HEK293 (cell line): ENCODE data around the gene CUL9.

Source experiments
- ELK4 ChIP-seq: IDR thresholded peaks from 2 replicates; pipeline ENCODE4 v1.6.1; 2011; ENCODE audit warnings: mild to moderate bottlenecking, low read depth, low read length, borderline replicate concordance
- GLI4 ChIP-seq: fragments of 450-650 bp; formaldehyde crosslinking; IDR thresholded peaks from 2 replicates; pipeline ENCODE4 v1.5.1; 2016; ENCODE audit warnings: missing biosample characterization, missing genetic modification characterization
- HOXC10 ChIP-seq: sonication (generic); formaldehyde crosslinking; IDR thresholded peaks from 2 replicates; pipeline ENCODE4 v1.8.1; 2023; ENCODE audit warnings: mild to moderate bottlenecking, missing genetic modification reagents
- PRDM1 ChIP-seq: fragments of 450-650 bp; formaldehyde crosslinking; IDR thresholded peaks from 2 replicates; pipeline ENCODE4; 2016; ENCODE audit warnings: missing biosample characterization, missing genetic modification characterization
- RBAK ChIP-seq: fragments of 450-650 bp; formaldehyde crosslinking; IDR thresholded peaks from 2 replicates; pipeline ENCODE4 v1.5.1; 2016; ENCODE audit warnings: missing biosample characterization, missing genetic modification characterization
- TRIM28 ChIP-seq: IDR thresholded peaks from 2 replicates; pipeline ENCODE4 v1.6.1; 2011; ENCODE audit warnings: low read length, control low read depth, borderline replicate concordance
- ZBTB26 ChIP-seq: fragments of 450-650 bp; formaldehyde crosslinking; optimal IDR thresholded peaks from 2 replicates; pipeline ENCODE3; 2016; ENCODE audit warnings: missing biosample characterization, mild to moderate bottlenecking, missing genetic modification characterization
- ZNF132 ChIP-seq: fragments of 450-650 bp; formaldehyde crosslinking; IDR thresholded peaks from 2 replicates; pipeline ENCODE4 v1.5.1; 2017; ENCODE audit warnings: missing biosample characterization, missing genetic modification characterization, borderline replicate concordance
- ZNF174 ChIP-seq: fragments of 450-650 bp; formaldehyde crosslinking; IDR thresholded peaks from 2 replicates; pipeline ENCODE4 v1.5.0; 2017; ENCODE audit warnings: missing biosample characterization, mild to moderate bottlenecking, missing genetic modification characterization
- ZNF221 ChIP-seq: fragments of 450-650 bp; formaldehyde crosslinking; IDR thresholded peaks from 2 replicates; pipeline ENCODE4 v1.5.1; 2017; ENCODE audit warnings: missing biosample characterization, missing genetic modification characterization, borderline replicate concordance
- ZNF341 ChIP-seq: fragments of 450-650 bp; formaldehyde crosslinking; IDR thresholded peaks from 2 replicates; pipeline ENCODE4; 2016; ENCODE audit warnings: low read depth, missing biosample characterization, missing genetic modification characterization
- ZNF404 ChIP-seq: fragments of 450-650 bp; formaldehyde crosslinking; IDR thresholded peaks from 2 replicates; pipeline ENCODE4 v1.5.1; 2017; ENCODE audit warnings: missing biosample characterization, missing genetic modification characterization
- ZNF513 ChIP-seq: fragments of 450-650 bp; IDR thresholded peaks from 2 replicates; pipeline ENCODE4 v1.5.1; 2018; ENCODE audit warnings: missing biosample characterization, missing genetic modification characterization
- ZNF549 ChIP-seq: fragments of 450-650 bp; IDR thresholded peaks from 2 replicates; pipeline ENCODE4 v1.5.1; 2018; ENCODE audit warnings: missing biosample characterization, missing genetic modification characterization, mild to moderate bottlenecking, inconsistent platforms, moderate library complexity
- ZNF596 ChIP-seq: fragments of 450-650 bp; IDR thresholded peaks from 2 replicates; pipeline ENCODE4 v1.5.0; 2018; ENCODE audit warnings: missing biosample characterization, mild to moderate bottlenecking, missing genetic modification characterization, moderate library complexity
- ZNF654 ChIP-seq: fragments of 450-650 bp; formaldehyde crosslinking; IDR thresholded peaks from 2 replicates; pipeline ENCODE4 v1.5.1; 2016; ENCODE audit warnings: low read depth, missing biosample characterization, missing genetic modification characterization
- ZNF707 ChIP-seq: fragments of 450-650 bp; formaldehyde crosslinking; IDR thresholded peaks from 2 replicates; pipeline ENCODE4 v1.5.1; 2016; ENCODE audit warnings: missing biosample characterization, missing genetic modification characterization
- ZSCAN5A ChIP-seq: fragments of 450-650 bp; formaldehyde crosslinking; IDR thresholded peaks from 2 replicates; pipeline ENCODE4 v1.5.1; 2016; ENCODE audit warnings: missing biosample characterization, missing genetic modification characterization
- TF ChIP-seq, protein P1 (sequence below): sonication (generic); formaldehyde crosslinking; IDR thresholded peaks from 2 replicates; pipeline ENCODE4 v1.8.1; 2022; ENCODE audit warnings: mild to moderate bottlenecking, moderate library complexity, missing genetic modification reagents
- TF ChIP-seq, protein P2 (sequence below): fragments of 450-650 bp; formaldehyde crosslinking; IDR thresholded peaks from 2 replicates; pipeline ENCODE4 v1.5.0; 2017; ENCODE audit warnings: missing biosample characterization, missing genetic modification characterization, borderline replicate concordance
- TF ChIP-seq, protein P3 (sequence below): fragments of 450-650 bp; formaldehyde crosslinking; IDR thresholded peaks from 2 replicates; pipeline ENCODE4 v1.5.1; 2017; ENCODE audit warnings: missing biosample characterization, missing genetic modification characterization
- TF ChIP-seq, protein P4 (sequence below): fragments of 450-650 bp; formaldehyde crosslinking; conservative IDR thresholded peaks from 2 replicates; pipeline ENCODE4 v1.5.1; 2016; ENCODE audit warnings: low read depth, missing biosample characterization, missing genetic modification characterization

CUL9 gene

DNA sequence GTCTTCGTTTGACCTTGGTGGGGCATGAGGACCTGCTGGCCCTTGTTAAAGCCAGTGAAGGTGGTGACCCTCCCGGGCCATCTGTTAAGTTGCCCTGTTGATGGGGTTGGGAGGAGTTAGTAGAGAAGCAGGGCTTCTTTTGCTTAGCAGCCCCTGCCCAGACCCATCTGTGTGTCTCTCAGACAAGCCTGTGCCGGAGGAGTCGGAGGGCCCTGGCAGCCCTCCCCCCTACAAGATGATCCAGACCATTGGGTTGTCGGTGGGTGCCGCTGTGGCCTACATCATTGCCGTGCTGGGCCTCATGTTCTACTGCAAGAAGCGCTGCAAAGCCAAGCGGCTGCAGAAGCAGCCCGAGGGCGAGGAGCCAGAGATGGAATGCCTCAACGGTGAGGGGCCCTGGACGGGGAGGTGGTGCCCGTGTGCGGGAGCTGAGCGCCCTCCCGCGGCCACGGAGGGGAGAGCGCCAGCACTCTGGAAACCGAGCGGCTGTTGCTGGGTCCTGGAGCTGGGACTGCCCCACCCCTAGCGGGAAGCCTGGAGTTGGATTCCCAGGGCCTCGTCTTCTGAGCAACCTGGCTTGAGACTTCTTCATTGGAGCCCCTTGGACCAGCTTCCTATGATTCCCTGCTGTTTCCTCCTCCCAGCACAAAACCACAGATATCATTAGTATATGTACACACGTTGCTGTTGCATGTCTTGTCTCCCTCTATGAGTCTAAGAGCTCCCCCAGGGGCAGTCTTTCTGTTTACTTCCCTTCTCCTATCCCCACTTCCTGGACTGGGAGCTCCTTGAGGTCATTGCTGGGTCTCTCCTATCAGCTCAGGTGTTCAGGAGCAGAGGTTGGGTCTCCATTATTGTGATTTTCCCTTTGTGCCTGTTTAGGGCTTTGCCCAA, 38.5 kb upstream of the CUL9 start (continued):
- TF ChIP-seq ZNF404 (tag by site-specific recombination) (no peak), PRDM1 (no peak), ZNF221 (tag by site-specific recombination) (no peak), ZNF654 (tag by site-specific recombination) (peak; percentile 88), ZBTB26 (peak; percentile 28), ZNF513 (tag by site-specific recombination) (no peak), ELK4 (no peak), ZNF174 (tag by site-specific recombination) (no peak), ZSCAN5A (tag by site-specific recombination) (no peak), GLI4 (tag by site-specific recombination) (no peak), ZNF549 (tag by site-specific recombination) (no peak), ZNF341 (tag by site-specific recombination) (peak; percentile 84), TRIM28 (no peak), HOXC10 (no peak), ZNF596 (tag by site-specific recombination) (no peak), ZNF132 (tag by site-specific recombination) (no peak), RBAK (tag by site-specific recombination) (no peak), ZNF707 (tag by site-specific recombination) (no peak)
- TF ChIP-seq, protein P1, sequence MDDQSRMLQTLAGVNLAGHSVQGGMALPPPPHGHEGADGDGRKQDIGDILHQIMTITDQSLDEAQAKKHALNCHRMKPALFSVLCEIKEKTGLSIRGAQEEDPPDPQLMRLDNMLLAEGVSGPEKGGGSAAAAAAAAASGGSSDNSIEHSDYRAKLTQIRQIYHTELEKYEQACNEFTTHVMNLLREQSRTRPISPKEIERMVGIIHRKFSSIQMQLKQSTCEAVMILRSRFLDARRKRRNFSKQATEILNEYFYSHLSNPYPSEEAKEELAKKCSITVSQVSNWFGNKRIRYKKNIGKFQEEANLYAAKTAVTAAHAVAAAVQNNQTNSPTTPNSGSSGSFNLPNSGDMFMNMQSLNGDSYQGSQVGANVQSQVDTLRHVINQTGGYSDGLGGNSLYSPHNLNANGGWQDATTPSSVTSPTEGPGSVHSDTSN (CRISPR knock-in tag) = no peak
- TF ChIP-seq, protein P2, sequence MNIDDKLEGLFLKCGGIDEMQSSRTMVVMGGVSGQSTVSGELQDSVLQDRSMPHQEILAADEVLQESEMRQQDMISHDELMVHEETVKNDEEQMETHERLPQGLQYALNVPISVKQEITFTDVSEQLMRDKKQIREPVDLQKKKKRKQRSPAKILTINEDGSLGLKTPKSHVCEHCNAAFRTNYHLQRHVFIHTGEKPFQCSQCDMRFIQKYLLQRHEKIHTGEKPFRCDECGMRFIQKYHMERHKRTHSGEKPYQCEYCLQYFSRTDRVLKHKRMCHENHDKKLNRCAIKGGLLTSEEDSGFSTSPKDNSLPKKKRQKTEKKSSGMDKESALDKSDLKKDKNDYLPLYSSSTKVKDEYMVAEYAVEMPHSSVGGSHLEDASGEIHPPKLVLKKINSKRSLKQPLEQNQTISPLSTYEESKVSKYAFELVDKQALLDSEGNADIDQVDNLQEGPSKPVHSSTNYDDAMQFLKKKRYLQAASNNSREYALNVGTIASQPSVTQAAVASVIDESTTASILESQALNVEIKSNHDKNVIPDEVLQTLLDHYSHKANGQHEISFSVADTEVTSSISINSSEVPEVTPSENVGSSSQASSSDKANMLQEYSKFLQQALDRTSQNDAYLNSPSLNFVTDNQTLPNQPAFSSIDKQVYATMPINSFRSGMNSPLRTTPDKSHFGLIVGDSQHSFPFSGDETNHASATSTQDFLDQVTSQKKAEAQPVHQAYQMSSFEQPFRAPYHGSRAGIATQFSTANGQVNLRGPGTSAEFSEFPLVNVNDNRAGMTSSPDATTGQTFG (tag by site-specific recombination) = no peak
- TF ChIP-seq, protein P3, sequence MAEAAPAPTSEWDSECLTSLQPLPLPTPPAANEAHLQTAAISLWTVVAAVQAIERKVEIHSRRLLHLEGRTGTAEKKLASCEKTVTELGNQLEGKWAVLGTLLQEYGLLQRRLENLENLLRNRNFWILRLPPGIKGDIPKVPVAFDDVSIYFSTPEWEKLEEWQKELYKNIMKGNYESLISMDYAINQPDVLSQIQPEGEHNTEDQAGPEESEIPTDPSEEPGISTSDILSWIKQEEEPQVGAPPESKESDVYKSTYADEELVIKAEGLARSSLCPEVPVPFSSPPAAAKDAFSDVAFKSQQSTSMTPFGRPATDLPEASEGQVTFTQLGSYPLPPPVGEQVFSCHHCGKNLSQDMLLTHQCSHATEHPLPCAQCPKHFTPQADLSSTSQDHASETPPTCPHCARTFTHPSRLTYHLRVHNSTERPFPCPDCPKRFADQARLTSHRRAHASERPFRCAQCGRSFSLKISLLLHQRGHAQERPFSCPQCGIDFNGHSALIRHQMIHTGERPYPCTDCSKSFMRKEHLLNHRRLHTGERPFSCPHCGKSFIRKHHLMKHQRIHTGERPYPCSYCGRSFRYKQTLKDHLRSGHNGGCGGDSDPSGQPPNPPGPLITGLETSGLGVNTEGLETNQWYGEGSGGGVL (tag by site-specific recombination) = no peak
- TF ChIP-seq, protein P4, sequence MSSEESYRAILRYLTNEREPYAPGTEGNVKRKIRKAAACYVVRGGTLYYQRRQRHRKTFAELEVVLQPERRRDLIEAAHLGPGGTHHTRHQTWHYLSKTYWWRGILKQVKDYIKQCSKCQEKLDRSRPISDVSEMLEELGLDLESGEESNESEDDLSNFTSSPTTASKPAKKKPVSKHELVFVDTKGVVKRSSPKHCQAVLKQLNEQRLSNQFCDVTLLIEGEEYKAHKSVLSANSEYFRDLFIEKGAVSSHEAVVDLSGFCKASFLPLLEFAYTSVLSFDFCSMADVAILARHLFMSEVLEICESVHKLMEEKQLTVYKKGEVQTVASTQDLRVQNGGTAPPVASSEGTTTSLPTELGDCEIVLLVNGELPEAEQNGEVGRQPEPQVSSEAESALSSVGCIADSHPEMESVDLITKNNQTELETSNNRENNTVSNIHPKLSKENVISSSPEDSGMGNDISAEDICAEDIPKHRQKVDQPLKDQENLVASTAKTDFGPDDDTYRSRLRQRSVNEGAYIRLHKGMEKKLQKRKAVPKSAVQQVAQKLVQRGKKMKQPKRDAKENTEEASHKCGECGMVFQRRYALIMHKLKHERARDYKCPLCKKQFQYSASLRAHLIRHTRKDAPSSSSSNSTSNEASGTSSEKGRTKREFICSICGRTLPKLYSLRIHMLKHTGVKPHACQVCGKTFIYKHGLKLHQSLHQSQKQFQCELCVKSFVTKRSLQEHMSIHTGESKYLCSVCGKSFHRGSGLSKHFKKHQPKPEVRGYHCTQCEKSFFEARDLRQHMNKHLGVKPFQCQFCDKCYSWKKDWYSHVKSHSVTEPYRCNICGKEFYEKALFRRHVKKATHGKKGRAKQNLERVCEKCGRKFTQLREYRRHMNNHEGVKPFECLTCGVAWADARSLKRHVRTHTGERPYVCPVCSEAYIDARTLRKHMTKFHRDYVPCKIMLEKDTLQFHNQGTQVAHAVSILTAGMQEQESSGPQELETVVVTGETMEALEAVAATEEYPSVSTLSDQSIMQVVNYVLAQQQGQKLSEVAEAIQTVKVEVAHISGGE = no peak
